ES-I3 (cell line): ENCODE measurements around the gene CAMKK2.

ENCODE experiments used
- H3K36me3 ChIP-seq: 2 replicates; pipeline ENCODE4 v1.6.1; 2013; ENCODE audit warnings: mild to moderate bottlenecking, low read length, control low read depth, moderate library complexity; ENCODE audit not compliant: insufficient read depth
- H3K4me1 ChIP-seq: 2 replicates; pipeline ENCODE4 v1.6.1; 2013; ENCODE audit warnings: mild to moderate bottlenecking, control low read depth, low read length; ENCODE audit not compliant: insufficient read depth
- H3K9ac ChIP-seq: 2 replicates; pipeline ENCODE4 v1.6.1; 2013; ENCODE audit warnings: low read depth, mild to moderate bottlenecking, low read length, moderate library complexity
- H3K9me3 ChIP-seq: 2 replicates; pipeline ENCODE4 v1.6.1; 2013; ENCODE audit warnings: mild to moderate bottlenecking, low read length, moderate library complexity; ENCODE audit not compliant: control insufficient read depth, insufficient read depth

Gene CAMKK2

GRCh38 chr12:121253638-121254335 lies 42.7 kb downstream of the CAMKK2 start:
- no peaks in the 10 kb centered on the region for H3K9me3 ChIP-seq
- H3K9ac ChIP-seq, result no peak overlapping the region
- no peaks in the 10 kb centered on the region for H3K4me1 ChIP-seq
- H3K36me3 ChIP-seq, result peaks cover 6% of the 10 kb centered on the region; the same call in 1 of the 2 replicates

- Histone ChIP-seq H3K9me3 (no peaks in the 10 kb centered on the region), H3K9ac (no peak overlapping the region), H3K4me1 (no peaks in the 10 kb centered on the region), H3K36me3 (peaks cover 6% of the 10 kb centered on the region)
Measured at GRCh38 chr12:121252712-121253345, 43.7 kb downstream of the CAMKK2 start.

DNA sequence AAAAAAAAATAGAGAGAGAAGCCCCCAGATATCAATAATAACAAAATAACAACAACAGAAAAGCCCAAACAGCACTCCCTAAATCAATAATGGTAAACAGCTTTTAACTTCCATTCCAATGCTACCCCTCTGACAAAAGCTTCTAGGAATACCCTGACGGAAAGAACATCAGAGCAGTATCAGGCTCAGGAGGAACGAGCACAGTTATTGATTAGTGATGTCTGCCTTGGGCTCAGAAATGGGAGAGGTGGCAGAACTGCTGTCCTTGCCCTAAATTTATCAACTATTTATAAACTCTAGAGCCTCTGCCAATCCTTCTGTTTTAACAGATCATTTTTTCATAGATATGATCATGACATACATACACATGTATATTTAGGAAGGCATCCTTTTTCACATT lies 44.7 kb downstream of the CAMKK2 start:
- H3K9me3 ChIP-seq, result no peaks in the 10 kb centered on the region
- no peaks in the 10 kb centered on the region for H3K4me1 ChIP-seq
- no peak overlapping the region for H3K9ac ChIP-seq
- peaks cover 6% of the 10 kb centered on the region for H3K36me3 ChIP-seq

DNA sequence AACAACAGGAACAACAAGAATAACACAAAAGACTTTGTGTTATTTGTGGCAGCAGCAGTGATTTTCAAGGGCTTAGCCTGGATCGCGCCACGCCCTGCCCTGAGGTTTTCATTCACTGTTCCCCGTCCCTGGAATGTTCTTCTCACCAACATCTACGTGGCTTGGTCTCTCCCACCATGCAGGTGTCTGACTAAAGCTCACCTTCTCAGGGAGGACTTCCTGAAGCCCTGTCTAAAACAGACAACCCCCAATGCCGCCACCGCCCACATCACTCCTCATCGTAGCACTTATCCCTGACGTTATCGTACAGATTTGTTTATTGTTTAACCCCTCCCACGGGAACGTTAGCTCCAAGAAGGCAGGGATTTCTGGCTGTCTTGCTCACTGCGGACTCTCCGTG lies 46.1 kb downstream of the CAMKK2 start:
- Histone ChIP-seq H3K9ac (no peak overlapping the region), H3K4me1 (no peaks in the 10 kb centered on the region), H3K36me3 (peaks cover 6% of the 10 kb centered on the region), H3K9me3 (no peaks in the 10 kb centered on the region)

- Histone ChIP-seq H3K9me3 (no peaks in the 10 kb centered on the region), H3K9ac (no peak overlapping the region), H3K4me1 (no peaks in the 10 kb centered on the region), H3K36me3 (peaks cover 6% of the 10 kb centered on the region)
Measured at GRCh38 chr12:121248622-121249021, 47.9 kb downstream of the CAMKK2 start.

GRCh38 chr12:121246893-121247557 lies 49.5 kb downstream of the CAMKK2 start:
- Histone ChIP-seq H3K9ac (no peak overlapping the region), H3K36me3 (peaks cover 8% of the 10 kb centered on the region), H3K9me3 (no peaks in the 10 kb centered on the region), H3K4me1 (no peaks in the 10 kb centered on the region)

DNA sequence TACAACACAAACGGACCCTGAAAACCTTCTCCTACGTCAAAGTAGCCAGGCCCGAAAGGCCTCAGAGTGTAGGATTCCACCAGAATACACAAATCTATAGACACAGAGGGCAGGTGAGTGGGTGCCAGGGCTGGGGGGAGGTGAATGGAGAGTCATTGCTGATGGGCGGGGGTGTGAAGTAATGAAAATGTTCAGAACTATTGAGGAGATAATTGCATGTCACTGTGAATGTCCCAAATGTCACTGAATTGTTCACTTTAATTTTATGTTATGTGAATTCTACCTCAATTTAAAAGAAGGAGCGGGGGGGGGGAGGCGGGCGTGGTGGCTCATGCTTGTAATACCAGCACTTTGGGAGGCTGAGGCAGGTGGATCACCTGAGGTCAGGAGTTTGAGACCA lies 50.6 kb downstream of the CAMKK2 start:
- H3K36me3 ChIP-seq, result peaks cover 6% of the 10 kb centered on the region

GRCh38 chr12:121245031-121245430 lies 51.5 kb downstream of the CAMKK2 start:
- H3K9ac ChIP-seq, result no peak overlapping the region
- no peaks in the 10 kb centered on the region; the same call in 1 of the 2 replicates for H3K4me1 ChIP-seq
- H3K36me3 ChIP-seq, result peaks cover 3% of the 10 kb centered on the region; the same call in 1 of the 2 replicates
- H3K9me3 ChIP-seq, result no peaks in the 10 kb centered on the region

More for the DNA sequence above, 50.6 kb downstream of the CAMKK2 start:
- no peak overlapping the region for H3K9ac ChIP-seq
- H3K4me1 ChIP-seq, result no peaks in the 10 kb centered on the region; the same call in 1 of the 2 replicates
- no peaks in the 10 kb centered on the region for H3K9me3 ChIP-seq

DNA sequence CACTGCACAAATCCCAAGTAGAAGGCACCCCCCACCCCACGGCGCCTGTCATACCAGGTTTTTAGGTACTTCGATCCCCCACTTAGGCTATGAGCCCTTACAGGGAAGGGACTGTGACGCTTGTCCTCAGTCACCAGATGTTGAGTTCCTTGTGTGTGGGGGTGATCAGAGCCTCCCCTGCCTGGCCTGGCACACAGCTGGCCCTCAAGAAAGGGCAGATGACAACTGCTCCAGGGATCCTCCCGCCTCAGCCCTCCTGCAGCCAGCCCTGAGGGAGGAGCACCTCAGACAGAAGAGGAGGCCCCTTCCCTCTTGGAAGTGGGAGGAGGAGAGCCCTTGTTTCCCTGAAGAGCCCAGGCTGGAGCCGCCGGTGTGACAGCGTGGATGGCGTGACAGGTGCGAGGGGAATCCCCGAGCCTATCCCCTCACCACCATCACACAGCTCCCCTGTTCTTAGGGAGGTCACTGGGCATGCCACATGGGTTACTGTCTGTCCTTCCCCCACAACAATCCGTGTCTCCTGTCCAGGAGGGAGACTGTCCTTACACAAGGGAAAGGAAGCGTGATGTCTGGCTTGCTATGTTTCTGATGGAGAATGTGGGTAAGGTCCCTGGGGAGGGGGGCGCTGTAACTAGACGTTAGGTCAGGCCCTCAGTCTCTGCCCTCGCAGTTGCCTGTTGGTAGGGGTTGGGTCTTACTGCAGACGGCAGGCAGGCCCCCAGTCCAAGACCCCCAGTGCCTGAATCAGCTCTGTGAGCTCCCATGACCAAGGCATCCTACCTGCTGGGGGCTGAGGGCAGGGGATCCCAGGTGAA lies 55.1 kb downstream of the CAMKK2 start:
- Histone ChIP-seq H3K4me1 (peaks cover 9% of the 10 kb centered on the region; the same call in 1 of the 2 replicates), H3K9me3 (no peaks in the 10 kb centered on the region), H3K9ac (no peak overlapping the region), H3K36me3 (0 out of 2 replicates have a peak, but pooled peaks cover 3% of the 10 kb centered on the region)

DNA sequence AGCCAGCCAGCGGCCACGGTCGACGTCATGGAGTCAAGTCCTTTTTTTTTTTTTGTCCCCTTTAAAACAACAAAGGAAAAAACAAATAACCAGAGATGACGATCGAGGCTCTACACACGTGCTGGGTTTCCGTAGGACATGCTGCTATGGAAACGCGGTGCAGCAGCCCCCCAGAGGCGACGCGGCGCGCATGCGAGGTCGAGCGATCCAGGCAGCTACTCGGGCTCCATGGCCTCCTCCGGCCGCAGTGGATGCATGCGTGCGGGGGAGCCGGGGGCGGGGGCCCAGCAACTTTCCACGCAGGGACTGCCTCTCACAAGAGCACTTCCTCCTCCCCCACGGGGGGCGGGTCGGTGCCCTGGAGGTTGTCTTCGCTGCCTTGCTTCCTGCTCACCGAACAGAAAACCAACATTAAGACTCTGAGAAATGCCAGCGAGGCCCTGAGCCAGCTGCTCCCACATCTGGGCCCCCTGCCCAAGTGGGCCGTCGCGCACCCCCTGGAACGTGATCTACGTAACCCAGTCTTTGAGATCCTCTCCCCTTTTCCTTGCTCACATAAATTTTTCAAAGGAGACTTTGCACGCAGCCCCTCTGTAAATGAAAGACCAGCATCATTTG lies 55.9 kb downstream of the CAMKK2 start:
- H3K36me3 ChIP-seq, result 0 out of 2 replicates have a peak, but pooled peaks cover 3% of the 10 kb centered on the region
- peaks cover 9% of the 10 kb centered on the region; the same call in 1 of the 2 replicates for H3K4me1 ChIP-seq
- no peaks in the 10 kb centered on the region for H3K9me3 ChIP-seq
- no peak overlapping the region for H3K9ac ChIP-seq

GRCh38 chr12:121240062-121240420 lies 56.5 kb downstream of the CAMKK2 start:
- Histone ChIP-seq H3K4me1 (peaks cover 9% of the 10 kb centered on the region; the same call in 1 of the 2 replicates), H3K9me3 (no peaks in the 10 kb centered on the region), H3K9ac (no peak overlapping the region), H3K36me3 (0 out of 2 replicates have a peak, but pooled peaks cover 3% of the 10 kb centered on the region)

GRCh38 chr12:121239351-121240061 lies 57.0 kb downstream of the CAMKK2 start:
- peaks cover 9% of the 10 kb centered on the region; the same call in 1 of the 2 replicates for H3K4me1 ChIP-seq

More at GRCh38 chr12:121239351-121240061, 57.0 kb downstream of the CAMKK2 start:
- Histone ChIP-seq H3K9ac (no peak overlapping the region), H3K9me3 (no peaks in the 10 kb centered on the region), H3K36me3 (0 out of 2 replicates have a peak, but pooled peaks cover 3% of the 10 kb centered on the region)
